ENCODE data around the gene PLEKHA1.

PLEKHA1 gene

DNA sequence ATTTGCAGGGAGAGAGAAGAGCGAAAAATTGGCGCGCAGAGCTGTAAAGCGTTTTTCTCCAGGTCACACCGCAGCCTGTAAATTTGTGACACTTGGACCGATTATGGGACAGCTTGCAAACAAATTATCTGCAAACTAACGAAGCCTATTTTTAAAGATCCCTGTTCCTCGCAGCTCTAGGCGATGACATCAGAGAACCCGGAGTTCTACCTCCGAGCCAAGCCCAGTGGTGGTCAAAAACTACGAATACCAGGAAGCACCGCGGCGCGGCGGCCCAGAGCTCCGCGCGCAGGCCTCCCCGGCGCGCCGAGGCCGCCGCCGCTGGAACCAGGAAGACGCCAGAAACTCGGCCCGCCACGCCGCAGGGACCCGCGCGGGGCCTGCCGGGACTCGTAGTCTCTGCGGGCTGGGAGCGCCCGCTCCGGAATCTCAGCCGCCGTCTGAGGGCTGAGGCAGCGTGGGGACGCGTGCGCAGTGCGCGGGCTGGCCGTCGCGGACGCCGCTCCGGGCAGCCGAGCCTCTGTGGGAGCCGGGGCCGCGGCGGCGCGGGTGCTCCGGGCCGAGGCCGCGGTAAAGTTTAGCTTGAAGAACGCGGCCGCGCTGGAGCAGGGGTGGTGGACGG, at the start of gene PLEKHA1:
PLEKHA1 (plus strand) TSS at position 472 of the 622 bp plus-strand sequence. CDS start 18,493 bp downstream, outside the sequence.
- DNase-seq (ENCODE audit: low read depth in 2 of 2), result peak; percentile 88 to 91

- no peak for DNase-seq (ENCODE audit: low read depth in 2 of 2)
Observed at GRCh38 chr10:122325235-122325634, 49.3 kb upstream of the PLEKHA1 start.

DNA sequence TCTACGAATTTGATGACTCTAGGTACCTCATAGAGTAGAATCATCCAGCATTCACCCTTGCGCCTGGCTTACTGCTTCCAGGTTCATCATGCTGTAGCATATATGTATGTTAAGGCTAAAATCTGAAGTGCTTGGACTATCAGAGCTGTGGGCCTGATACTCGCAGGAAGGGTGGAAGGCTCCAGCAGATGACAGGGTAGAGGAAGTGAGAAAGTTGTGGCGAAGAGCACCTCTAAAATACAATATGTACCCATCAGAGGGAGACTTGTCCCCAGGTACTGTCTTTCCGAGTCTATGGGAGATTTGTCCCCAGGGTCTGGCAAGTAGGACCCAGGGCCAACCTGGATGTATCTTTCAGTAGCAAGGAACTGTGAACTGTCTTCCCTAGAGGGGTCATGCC, 48.1 kb upstream of the PLEKHA1 start:
- DNase-seq (ENCODE audit: low read depth in 2 of 2), result no peak

DNA sequence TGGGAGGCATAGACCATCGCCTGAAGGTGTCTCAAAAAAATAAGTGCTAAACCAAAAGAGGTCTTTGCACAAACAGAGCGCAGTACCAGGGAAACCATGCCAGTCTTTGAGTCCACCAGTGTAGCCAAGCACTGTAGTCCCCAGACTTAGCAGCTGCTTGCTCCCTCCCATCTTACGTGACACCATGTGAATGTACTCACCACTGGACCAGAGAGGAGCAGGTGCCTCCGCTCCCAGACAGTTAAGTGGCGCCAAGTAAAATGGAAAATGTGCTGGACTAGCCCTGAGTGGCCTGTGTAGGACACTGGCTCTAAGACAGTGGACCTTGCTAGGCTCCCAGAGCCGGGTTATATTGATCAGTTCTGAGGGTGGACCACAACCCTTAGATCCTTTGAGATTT, 47.7 kb upstream of the PLEKHA1 start:
- no peak for DNase-seq (ENCODE audit: low read depth in 2 of 2)

DNA sequence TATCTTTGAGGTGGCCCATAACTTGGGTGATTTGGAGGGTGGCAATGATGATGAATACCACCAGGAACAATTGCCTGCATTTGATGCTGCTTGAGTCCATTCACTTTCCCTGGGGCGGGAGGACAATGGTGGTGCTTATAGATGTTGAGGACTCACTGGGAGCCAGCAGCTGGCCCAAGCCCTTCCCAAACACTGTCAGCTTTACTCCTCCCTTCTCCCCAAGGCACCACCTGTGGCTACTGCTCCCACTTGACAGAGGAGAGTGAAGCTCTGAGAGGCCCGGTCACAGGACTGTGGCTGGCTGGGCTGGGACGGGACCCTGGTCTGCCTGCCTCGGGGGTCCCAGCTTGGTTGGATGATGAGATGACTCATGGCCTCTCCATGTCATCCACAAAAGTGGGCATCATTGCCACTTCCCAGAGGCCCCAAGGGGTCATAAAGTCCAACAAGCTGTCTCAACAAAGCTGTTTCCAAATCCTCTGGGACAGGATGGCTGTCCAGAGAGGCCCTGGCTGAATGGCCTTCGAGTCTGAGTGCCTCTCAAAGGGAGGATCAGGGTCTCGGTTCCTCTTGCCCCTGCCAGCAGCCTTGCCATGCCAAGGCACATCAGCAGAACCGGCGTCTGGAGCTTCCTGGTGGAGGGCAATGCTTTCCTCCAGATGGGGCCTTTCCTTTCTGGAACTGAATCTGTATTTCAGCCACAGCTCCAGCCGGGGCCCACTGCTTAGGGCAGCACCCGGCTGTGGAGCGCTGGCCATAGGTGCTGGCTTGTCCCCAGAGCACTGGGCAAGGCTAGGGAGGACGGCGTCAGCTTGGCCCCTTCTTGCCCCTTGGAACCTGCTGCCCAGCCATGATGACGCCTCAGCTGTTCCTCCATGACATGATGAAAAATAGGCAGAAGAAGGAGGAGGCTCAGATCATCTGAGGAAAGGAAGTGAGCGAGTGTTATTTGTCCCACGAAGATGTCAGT, 47.0 kb upstream of the PLEKHA1 start:
- DNase-seq (ENCODE audit: low read depth in 2 of 2), result no peak

GRCh38 chr10:122328676-122329075, 45.8 kb upstream of the PLEKHA1 start:
- no peak for DNase-seq (ENCODE audit: low read depth in 2 of 2)

- DNase-seq (ENCODE audit: low read depth in 2 of 2), result no peak
Observed at GRCh38 chr10:122329416-122329815, 45.1 kb upstream of the PLEKHA1 start.

- no peak for DNase-seq (ENCODE audit: low read depth in 2 of 2)
Observed at GRCh38 chr10:122331100-122331499, 43.4 kb upstream of the PLEKHA1 start.

- DNase-seq (ENCODE audit: low read depth in 2 of 2), result no peak
Observed at GRCh38 chr10:122331615-122332446, 42.7 kb upstream of the PLEKHA1 start.

DNA sequence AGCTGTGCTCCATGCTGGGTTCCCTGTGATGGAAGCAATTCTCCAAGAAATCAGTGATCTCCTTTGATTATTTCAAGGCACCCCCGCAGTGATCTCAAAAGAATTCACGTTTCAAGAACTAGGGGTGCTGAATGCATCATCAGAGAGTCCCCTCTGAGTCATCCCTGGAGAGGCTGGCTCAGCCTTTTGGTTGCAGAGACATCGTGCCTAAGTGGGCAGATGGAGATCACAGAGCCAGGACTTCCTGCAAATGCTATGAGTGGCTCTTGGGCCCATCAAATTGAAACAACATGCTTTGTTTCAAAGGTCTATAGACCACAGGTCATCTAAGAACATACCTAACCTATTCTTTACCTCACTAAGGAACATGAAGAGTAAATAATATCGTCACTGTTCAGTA, 41.5 kb upstream of the PLEKHA1 start:
- no peak for DNase-seq (ENCODE audit: low read depth in 2 of 2)

- DNase-seq (ENCODE audit: low read depth in 2 of 2), result no peak
Observed at GRCh38 chr10:122336332-122336731, 38.2 kb upstream of the PLEKHA1 start.

DNA sequence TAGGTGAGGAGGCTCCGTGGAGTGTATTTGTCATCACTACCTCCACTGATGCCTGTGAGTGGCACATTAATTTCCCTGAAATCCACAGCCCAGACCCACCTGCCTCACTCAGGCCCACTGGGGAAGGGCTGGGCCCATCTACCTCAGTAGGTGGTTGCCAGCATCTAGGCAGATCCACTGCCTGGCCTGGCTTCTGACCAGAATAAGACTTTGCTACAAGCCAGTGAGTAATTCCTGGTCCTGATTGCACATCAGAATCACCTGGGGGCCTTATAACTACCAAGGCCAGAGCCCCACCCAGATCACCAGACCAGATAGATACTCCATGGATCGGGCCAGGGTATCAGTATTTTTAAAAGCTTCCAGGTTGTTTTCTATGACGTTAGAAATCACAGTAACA, 37.5 kb upstream of the PLEKHA1 start:
- no peak for DNase-seq (ENCODE audit: low read depth in 2 of 2)

DNA sequence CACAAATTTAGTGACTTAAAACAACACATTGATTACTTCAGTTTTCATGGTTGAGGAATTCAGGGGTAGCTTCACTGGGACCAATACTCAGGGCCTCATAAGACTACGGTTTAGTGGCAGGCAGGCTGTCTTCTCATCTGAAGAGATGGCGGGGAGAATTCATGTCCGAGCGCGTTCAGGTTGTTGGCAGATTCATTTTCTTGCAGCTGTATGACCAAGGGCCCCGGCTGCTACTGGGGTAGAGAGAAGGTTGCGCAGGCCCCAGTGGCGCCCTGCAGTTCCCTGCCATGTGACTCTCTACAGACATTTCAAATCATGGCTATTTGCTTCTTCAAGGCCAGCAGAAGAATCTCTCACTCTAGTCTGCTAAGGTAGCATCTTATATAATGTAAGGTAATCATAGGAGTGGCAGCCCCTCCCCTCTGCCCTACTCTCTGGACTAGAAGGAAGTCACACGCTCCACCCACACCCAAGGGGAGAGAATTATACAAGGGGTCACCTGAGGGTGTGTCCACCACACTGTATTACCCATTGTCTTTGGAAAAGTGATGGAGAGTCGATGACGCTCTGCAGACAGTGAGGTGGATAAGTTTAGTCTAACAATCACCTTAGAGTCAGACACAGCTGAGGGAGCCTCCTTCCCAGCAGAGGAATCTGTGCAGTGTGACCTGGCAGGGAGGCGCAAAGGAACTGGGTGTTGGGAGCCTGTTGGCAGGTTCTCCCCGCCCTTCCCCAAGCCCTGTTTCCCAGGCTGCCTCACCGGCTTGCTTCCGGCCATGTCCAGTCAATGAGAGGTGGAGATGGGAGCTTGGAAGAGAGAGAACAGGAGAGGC, 35.7 kb upstream of the PLEKHA1 start:
- no peak for DNase-seq (ENCODE audit: low read depth in 2 of 2)

GRCh38 chr10:122341141-122341810, 33.2 kb upstream of the PLEKHA1 start:
- peak; percentile 15 to 25 for DNase-seq (ENCODE audit: low read depth in 2 of 2)

- peak; percentile 15 to 16 for DNase-seq (ENCODE audit: low read depth in 2 of 2)
Observed at GRCh38 chr10:122342293-122343134, 32.0 kb upstream of the PLEKHA1 start.

- no peak for DNase-seq (ENCODE audit: low read depth in 2 of 2)
Observed at GRCh38 chr10:122343135-122343800, 31.2 kb upstream of the PLEKHA1 start.

DNA sequence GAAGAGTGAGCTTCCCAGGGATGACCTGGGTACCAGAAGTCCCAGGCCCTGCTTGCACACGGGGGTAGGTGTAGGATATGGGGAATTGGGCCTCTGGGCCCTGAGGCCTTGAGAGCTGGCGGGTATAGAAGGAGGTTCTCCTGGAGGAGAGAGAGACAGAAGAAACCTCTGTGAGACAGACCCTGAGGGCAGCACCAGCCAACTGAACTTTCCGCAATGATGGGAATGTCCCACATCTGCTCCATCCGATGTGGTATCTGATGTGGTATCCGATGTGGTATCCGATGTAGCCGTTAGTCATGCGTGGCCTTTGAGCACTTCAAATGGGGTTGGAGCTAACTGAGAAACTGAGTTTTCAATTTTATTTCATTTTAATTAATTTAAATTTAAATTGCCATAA, 30.6 kb upstream of the PLEKHA1 start:
- DNase-seq (ENCODE audit: low read depth in 2 of 2), result no peak

- DNase-seq (ENCODE audit: low read depth in 2 of 2), result no peak
Observed at GRCh38 chr10:122344741-122345258, 29.7 kb upstream of the PLEKHA1 start.
